Endometrium (tissue), 2 donors: ENCODE data around the gene STON2.
"Not testable (repeated sequence)": the region's sequence is repeated elsewhere in the genome, so short reads cannot be mapped to it uniquely, and the experiment has no call there.

Experiments used
- FAIRE-seq: peaks from 2 replicates; lab custom pipeline; 2012; peaks lifted over from hg19 to GRCh38; lab: Jason Lieb, UNC
- donor health status: control.
- donor health status: control.

STON2 gene

DNA sequence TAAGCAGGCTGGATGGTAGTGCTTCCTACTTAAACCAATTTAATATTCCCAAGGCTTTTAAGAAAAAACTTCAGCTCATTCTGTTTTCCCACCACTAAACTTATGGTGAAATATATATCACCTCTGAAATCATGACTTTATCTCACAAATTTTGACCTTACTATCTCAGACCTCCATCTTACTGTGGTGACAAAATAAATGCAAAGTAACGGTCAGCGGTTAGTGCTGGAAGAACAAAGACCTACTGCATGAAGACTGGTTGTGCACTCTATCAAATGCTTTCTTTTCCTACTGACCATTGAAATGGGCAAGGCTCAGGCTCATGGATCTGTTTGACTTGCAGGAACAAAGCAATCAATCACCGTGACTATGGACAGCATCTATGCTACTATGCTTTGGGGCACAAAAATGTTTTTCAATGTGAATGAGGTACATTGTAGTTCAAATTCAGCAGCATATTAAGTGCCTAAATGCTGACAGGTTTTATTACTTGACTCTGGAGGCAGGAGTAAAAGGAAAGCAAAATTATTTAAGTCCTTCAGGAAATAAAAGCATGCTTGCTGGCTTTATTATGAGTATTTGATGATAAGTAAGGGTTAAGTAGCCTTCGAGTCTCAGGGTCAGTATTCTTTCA, 136.2 kb downstream of the STON2 start:
- no peak for FAIRE-seq

DNA sequence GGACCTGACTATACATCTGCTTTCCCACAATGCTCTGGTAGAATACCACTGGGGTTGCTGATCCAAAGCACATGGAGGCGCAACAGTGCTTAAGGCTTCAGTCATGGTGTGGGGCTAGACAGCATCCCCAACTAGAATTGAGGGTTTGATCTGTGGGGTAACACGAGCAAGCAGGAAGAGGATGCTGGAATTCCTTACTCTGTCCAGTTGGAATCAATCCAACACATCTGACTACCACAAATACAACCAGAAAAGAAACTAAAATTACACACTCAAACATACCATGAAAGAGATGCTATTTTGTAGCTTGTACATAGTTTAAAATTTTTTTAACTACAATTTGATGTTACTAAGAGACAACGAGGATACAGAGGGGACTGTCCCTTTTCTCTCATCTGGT, 138.9 kb downstream of the STON2 start:
- no peak for FAIRE-seq

DNA sequence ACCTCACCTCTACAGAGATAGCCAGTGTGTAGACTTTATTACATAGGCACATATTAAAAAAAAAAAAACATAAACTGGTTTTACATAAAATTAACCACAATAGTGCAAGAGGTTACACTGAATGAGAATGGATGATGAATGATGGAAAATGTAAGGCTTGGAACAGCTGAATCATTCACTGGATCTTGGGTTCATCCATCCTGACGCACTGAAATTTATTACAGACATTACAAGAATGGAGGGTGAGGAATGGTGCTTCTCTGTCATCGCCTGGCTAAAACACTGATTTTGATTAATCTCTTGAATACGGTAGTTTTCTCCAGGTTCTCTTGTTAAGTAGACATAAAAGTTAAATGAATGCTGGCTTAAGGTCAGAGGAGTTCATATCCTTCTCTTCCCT, 139.4 kb downstream of the STON2 start:
- FAIRE-seq, result no peak

DNA sequence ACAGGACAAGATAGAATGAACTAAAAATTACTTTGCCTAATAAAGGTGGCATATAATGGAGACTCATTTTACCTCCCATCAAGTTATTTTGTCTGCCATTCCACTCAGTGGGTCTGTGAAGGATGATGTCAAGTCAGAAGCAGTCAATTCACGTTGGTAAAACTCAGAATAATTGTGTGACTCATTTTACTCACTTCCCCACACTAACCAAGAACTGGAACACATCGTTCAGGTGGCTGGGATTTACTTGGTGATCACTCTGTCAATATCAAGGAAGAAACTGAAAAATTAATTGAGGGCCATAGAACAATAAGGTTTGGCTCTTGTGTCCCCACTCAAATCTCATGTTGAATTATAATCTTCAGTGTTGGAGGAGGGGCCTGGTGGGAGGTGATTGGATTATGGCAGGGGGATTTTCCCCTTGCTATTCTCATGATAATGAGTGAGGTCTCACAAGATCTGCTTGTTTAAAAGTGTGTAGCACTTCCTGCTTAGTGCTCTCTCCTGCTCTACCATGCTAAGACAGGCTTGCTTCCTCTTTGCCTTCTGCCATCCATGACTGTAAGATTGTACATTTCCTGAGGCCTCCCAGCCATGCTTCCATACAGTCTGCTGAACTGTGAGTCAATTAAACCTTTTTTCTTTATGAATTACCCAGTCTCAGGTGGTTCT, 143.7 kb downstream of the STON2 start:
- no peak for FAIRE-seq

DNA sequence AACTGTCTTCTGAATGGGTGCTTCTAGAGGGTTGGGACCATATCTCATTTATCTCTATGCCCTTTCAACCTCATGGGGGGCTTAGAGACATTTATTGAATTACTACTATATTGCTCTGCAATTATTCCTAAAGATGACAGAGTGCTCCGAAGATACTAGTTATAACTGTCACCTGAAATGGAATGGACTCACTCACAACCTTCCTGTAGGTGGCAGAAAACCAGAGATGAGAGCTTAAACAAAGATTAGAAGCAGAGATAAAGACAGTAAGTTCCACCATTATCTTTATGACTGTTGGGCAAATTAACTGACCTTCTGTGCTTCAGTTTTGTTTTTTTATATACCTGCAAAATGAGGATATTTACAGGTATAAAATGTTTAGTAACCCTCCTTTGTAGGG, 147.8 kb downstream of the STON2 start:
- no peak for FAIRE-seq

DNA sequence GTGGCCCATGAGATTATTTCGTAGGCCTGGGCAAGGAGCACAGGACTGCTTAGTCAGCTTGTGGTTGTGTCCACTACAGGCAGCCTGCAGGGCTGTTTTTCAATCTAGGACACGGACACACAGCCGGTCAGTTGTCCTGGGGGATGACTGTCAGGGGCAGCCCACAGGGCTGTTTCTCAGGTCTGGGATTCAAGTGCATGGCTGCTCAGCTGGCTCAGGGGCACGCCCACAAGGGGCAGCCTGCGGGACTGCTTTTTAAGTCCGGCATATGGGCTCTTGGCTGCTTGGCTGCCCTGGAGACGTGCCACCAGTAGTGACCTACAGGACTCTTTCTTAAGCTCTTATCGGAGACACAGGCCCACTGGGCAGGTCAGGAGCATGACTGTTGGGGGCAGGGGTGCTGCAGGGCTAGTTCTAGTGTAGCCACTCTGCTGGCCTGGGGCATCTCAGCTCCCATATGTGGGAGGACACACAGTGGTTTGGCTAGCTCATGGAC, 152.8 kb downstream of the STON2 start:
- FAIRE-seq, result no peak

DNA sequence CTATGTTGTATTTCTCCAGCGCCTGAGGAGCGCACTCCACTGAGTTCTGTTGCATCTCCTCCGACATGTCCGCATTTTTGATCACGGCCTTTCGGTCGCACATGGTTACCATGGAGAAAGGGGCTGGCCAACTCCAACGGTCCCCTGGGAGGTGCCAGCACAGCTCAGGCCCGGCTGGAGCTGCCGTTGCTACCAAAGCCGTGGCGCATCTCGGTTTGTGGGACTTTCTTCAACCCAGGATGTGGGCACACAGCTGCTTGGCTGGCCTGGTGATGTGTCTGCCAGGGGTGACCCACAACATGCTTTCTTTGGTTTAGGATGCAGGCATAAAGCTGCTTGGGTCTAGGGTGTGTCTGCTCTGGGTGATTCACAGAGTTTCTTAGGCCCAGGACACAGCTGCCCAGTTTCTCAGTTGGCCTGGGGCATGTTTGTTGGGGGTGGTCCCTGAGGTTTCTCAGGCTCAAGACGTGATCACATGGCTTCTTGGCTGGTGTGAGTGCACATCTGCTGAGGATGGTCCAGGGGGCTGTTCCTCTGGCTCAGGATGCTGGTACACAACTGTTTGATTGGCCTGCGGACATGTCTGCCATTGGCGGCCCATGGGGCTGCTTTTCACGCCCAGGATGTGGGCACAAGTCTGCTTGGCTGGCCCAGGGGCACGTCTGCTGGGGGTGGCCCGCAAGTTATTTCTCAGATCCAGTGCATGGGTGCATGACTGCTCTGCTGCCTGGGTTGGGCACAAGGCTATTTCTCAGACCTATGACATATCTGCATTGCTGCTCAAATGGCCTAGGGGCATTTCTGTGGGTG, 153.5 kb downstream of the STON2 start:
- FAIRE-seq, result no peak

DNA sequence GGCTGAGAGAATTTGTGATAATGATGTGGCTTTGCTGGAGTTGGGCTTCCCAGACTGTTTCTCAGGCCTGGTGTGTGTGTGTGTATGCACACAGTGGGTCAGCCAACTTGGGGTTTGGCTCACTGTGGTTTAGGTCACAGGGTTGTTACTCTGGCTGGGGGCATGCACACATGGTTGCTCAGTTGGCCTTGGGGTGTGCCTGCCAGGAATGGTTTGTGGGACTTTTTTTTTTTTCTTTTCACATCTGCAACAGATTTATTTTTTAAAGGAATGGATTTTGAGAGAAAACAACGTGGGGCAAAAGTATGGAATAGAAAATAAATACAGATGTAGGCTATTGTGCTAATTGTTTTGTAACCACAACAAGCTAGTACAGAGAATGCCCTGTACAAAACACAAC, 154.4 kb downstream of the STON2 start:
- no peak for FAIRE-seq

DNA sequence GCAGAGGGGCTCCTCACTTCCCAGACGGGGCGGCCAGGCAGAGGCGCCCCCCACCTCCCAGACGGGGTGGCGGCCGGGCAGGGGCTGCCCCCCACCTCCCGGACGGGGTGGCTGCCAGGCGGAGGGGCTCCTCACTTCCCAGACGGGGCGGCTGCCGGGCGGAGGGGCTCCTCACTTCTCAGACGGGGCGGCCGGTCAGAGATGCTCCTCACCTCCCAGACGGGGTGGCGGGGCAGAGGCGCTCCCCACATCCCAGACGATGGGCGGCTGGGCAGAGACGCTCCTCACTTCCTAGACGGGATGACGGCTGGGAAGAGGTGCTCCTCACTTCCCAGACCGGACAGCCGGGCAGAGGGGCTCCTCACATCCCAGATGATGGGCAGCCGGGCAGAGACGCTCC, 155.7 kb downstream of the STON2 start:
- not testable (repeated sequence) for FAIRE-seq

DNA sequence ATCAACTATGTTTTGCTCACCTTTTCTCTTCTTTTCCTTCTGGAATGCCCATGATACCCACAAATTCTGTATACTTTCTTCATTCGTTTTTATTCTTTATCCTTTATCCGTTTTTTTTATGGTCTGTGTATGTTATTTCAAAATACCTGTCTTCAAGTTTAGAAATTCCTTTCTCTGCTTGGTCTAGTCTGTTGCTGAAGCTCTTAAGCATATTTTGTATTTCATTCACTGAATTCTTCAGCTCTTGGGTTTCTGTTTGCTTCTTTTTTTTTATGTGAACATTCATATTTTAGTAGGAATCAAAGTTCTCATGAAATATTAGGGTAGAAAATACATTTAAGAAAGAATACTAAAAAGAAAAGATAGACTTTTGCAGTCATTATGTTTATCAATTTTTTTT, 156.6 kb downstream of the STON2 start:
- no peak for FAIRE-seq

DNA sequence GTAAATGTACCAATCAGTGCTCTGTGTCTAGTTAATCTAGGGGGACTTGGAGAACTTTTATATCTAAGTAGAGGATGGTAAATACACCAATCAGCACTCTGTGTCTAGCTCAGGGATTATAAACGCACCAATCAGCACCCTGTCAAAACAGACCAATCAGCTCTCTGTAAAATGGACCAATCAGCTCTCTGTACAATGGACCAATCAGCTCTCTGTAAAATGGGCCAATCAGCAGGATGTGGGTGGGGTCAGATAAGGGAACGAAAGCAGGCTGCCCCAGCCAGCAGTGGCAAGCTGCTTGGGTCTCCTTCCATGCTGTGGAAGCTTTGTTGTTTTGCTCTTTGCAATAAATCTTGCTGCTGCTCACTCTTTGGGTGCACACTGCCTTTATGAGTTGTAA, 163.3 kb downstream of the STON2 start:
- FAIRE-seq, result not testable (repeated sequence)

DNA sequence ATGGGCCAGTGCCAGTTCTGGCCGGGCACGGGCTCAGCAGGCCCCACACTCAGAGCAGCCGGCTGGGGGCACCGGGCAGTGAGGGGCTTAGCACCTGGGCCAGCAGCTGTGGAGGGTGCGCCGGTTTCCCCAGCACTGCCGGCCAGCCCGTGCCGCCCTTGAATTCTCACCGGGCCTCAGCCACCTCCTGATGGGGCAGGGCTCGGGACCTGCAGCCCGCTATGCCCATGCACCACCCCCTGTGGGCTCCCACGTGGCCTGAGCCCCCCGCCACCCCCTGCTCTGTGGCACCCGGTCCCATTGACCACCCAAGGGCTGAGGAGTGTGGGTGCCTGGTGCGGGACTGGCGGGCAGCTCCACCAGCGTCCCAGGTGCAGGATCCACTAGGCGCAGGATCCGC, 164.0 kb downstream of the STON2 start:
- no peak for FAIRE-seq

DNA sequence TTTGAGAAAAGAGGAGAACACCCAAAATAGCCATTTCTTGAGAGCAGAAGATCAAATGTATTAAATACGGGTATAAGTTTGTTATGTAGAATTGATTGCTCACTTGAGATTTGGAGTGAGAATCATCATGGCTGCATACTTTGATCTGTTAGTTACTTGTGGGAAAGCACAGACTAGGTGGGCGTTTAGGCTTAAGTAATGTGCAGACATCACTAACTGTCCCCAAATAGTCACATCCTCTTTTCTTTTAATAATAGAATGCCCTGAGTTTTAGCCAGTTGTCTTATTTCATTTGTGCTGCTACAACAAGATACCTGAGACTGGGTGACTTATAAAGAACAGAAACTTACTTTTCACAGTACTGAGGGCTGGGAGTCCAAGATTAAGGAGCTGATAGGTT, 165.0 kb downstream of the STON2 start:
- FAIRE-seq, result no peak

DNA sequence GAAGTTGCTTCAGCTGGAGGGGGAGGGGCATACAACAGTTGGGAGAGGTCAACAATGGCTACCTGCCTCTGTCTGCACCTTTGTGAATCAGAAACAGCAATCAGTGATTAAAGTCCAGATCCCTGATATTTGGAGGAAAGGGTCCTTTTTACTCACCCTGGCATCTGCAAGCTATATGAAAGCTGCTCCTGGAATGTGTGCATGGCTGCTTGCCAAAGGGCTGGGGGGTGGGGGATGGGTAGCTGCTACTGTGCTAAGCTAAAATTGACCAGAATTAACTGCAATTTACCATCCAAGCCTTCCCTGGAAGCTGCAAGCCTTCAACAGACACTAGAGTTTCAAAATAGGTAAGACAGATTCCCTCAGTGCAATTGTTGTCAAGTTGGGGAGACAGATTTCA, 165.8 kb downstream of the STON2 start:
- FAIRE-seq, result no peak

DNA sequence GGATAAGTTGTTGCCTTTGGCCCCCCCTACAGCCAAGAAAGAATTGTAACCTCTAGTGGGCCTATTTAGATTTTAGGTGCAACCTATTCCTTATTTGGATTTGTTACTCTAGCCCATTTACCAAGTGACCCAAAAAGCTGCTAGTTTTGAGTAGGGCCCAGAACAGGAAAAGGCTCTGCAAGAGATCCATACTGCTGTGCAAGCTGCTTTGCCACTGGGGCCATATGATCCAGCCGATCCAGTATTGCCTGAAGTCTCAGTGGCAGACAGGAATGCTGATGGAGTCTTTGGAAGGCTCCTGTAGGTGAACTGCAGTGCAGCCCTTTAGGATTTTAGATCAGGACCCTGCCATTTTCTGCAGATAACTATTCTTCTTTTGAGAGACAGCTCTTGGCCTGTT, 166.5 kb downstream of the STON2 start:
- no peak for FAIRE-seq

DNA sequence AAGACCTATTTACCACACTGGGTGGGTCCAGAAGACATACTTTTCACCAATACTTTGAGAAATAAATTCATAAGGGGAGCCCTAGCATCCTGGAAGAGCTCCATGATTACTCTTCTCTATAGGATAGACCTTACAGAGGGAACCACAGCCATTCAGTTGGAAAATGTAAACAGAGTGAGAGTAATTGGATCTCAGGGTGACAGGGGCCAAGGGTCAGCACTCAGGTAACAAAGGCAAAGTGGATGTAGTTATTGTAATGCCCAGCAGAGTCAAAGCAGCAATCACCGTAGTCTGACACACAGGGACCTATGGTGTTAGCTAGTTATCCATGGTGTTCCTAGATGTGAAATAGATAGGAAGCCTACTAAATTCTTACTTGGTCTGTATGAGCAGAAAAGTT, 168.6 kb downstream of the STON2 start:
- FAIRE-seq, result no peak

DNA sequence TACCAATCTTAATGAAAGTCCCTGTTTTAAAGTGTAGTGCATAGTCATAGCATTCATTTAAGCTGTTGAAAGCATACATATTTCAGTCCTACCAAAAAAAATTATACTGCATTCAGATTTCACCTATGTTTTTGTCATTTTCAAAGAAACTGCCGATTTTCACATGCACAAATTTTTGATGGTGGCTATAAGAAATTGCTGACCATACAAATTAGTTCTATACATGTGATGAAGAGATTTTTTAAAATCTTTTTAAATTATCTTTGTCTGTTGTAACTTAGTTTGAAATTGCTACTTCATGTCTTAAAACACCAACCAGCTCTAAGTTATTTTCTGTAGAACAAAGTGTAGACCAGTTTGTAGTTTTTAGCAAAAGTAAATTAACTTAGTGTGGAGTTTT, 175.9 kb downstream of the STON2 start:
- no peak for FAIRE-seq

DNA sequence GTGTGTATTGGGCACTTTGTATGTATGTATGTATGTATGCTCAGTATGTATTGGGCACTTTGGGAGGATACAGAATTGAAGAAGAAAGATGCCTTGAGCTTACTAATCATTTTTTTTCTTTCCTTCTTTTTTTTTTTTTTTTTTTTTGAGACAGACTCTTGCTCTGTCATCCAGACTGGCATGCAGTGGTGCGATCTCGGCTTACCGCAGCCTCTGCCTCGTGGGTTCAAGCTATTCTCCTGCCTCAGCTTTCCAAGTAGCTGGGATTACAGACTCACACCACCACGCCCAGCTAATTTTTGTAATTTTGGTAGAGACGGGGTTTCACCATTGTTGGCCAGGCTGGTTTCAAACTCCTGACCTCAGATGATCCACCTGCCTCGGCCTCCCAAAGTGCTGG, 176.3 kb downstream of the STON2 start:
- not testable (repeated sequence) for FAIRE-seq

DNA sequence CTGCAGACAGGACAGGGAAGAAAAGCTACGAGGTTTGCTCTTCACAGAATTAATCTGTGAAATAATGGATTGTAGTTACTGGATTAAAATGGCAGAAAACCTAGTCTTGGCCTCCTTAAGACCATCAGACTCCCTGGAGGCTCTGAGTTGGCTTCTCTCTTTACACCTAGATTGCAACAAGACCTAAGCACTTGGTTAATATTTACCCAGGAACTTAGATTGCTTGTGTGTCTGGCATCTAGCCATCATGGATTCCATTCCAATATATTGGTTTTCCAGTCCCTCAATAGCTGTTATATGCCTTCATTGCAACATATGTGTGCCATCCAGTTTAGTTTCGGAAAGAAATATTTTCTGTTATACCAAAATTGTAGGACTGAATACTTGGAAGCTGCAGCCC, 177.4 kb downstream of the STON2 start:
- FAIRE-seq, result no peak

DNA sequence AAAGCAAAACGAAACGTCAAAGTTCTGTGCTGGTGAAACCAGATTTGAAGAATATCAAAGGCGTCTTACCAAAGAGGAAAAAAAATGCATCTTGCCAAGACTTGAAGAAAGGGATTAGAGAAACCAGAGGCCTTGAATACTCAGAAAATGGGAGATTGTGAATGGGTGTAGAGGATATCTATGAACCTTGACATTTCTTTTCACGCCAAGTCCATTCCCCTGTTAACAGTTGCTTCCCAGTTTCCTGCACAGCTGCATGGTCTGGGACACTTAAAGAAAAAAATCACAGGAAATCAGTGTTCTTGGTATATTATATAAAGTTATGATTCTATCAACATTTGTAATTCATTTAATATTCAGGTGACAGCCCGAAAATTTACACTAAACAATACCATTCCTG, 178.0 kb downstream of the STON2 start:
- FAIRE-seq, result no peak

DNA sequence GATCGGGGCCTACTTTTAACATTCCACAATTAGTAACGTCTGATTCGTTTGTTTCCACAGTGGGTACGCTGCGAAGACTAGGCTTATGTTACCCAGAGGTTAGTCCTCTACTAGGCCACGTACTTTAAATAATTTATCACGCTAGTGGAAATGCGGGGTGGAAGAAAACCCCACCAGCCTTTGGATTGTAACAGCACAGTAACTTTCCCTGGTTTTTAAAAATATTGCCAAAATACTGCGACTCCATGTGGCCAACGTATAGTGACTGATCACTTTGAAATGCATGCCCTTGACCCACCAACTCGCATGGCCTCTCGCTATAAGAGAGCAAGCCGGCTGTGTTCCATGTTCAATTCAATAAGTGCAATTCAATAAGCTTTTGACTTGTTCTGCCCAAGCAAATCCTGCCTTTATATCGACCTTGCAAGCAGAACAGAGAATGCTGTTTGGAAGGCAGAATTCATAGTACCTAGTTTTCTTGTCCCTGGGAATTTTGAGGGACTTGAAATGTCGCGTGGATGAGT, 178.5 kb downstream of the STON2 start:
- no peak for FAIRE-seq

DNA sequence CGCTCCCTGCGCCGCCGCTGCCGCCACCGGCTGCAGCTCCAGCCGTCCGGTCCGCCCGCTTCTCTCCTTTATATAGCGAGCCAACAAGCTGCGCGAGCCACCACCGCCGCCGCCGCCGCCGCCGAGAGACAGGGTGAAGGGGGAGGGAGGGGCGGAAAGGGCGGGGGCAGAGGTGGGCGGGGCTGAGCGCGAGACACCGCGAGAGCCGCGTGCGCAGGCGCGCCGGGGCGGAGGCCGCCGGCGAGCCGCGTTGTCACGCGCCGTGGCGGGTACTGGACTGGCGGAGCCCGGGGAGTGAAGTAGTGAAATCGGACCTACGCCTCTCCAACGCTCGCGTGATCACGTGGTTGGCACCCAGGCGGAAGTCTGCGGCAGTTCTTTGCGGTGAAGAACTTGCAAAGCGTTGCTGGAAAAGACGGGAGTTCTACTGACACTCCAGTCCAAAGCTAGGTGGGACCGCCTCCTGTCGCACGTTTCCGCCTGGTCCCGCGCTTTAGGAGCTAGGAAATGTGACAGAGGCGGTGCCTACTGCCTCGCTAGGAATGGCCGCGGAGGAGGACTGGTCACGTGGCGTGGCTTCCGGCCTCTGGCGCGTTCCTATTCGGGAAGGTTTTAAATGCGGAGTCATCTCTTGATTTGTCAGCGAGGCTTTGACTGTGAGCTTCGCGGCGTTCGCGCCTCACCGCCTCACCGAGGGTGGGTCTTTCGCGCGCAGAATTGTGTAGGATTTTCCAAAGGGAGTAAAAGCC, 179.1 kb downstream of the STON2 start, which contains the start of gene GTF2A1:
Gene GTF2A1, minus strand, starts transcription at position 130 of the 749 bp plus-strand sequence. CDS start 441 bp downstream, outside the sequence.
- peak; percentile 89 for FAIRE-seq
